Bronchial epithelial cell (primary cell): ENCODE results near the gene SORBS1. TPM values are rescaled to one million over a fixed set of nuclear protein-coding genes. Genes with fewer than 3 reads are reported as not detected.

Experiments
- DNase-seq: peaks from one replicate; pipeline ENCODE4 v3.0.0-alpha.2; 2010; ENCODE audit warnings: low read depth
- FAIRE-seq: peaks from 2 replicates; lab custom pipeline; 2011; peaks lifted over from hg19 to GRCh38; lab: Jason Lieb, UNC
- H3K27me3 ChIP-seq: 2 replicates; pipeline ENCODE4 v1.5.1; 2011; ENCODE audit warnings: low read length; ENCODE audit not compliant: control insufficient read depth, insufficient read depth
- H3K36me3 ChIP-seq: 2 replicates; pipeline ENCODE4 v1.5.1; 2011; ENCODE audit warnings: low read length; ENCODE audit not compliant: control insufficient read depth, insufficient read depth
- H3K4me3 ChIP-seq: 2 replicates; pipeline ENCODE4 v1.5.1; 2011; ENCODE audit warnings: mild to moderate bottlenecking, low read depth, low read length, control low read depth
- CTCF ChIP-seq: IDR thresholded peaks from 2 replicates; pipeline ENCODE4 v1.5.1; 2011; ENCODE audit warnings: mild to moderate bottlenecking, moderate library complexity, low read length, control low read depth, inconsistent platforms; ENCODE audit not compliant: insufficient read depth, severe bottlenecking
- total RNA-seq: library from RNA; depleted of rRNA; stranded (reverse); fragments of >200 nt; gene quantifications from 2 replicates; pipeline ENCODE4 v1.2.1, GENCODE V29; 2014

The SORBS1 gene
- total RNA-seq, 1 donor from 2014 or later = under 0.01 TPM

- FAIRE-seq = no peak
- Histone ChIP-seq H3K27me3 (no peaks in the 10 kb centered on the region), H3K4me3 (no peak overlapping the region), H3K36me3 (no peaks in the 10 kb centered on the region)
- TF ChIP-seq CTCF = no peak
- peak; percentile 33 for DNase-seq
Measured at GRCh38 chr10:95552679-95553342, 8.4 kb downstream of the SORBS1 start.

GRCh38 chr10:95550073-95550672 is 11.0 kb downstream of the SORBS1 start:
- DNase-seq (no peak), FAIRE-seq (no peak)
- no peak overlapping the region for H3K4me3 ChIP-seq
- H3K27me3 ChIP-seq = no peaks in the 10 kb centered on the region
- no peak for TF ChIP-seq CTCF
- no peaks in the 10 kb centered on the region for H3K36me3 ChIP-seq

- Histone ChIP-seq H3K27me3 (no peaks in the 10 kb centered on the region), H3K36me3 (no peaks in the 10 kb centered on the region), H3K4me3 (no peak overlapping the region)
- TF ChIP-seq CTCF = no peak
- DNase-seq (no peak), FAIRE-seq (no peak)
Measured at GRCh38 chr10:95547791-95548435, 13.3 kb downstream of the SORBS1 start.

- no peaks in the 10 kb centered on the region for H3K36me3 ChIP-seq
- no peaks in the 10 kb centered on the region for H3K27me3 ChIP-seq
- TF ChIP-seq CTCF = no peak
- no peak overlapping the region for H3K4me3 ChIP-seq
- FAIRE-seq (no peak), DNase-seq (no peak)
Measured at GRCh38 chr10:95547197-95547596, 14.0 kb downstream of the SORBS1 start.

GRCh38 chr10:95545981-95546380 is 15.2 kb downstream of the SORBS1 start:
- DNase-seq = no peak
- TF ChIP-seq CTCF = no peak
- Histone ChIP-seq H3K4me3 (no peak overlapping the region), H3K27me3 (no peaks in the 10 kb centered on the region), H3K36me3 (no peaks in the 10 kb centered on the region)
- FAIRE-seq = no peak
